ENCODE results near the gene TGFBI. TPM values are rescaled to one million over a fixed set of nuclear protein-coding genes. Genes with fewer than 3 reads are reported as not detected.

The TGFBI gene
- total RNA-seq, 1 donor, result 281 TPM

DNA sequence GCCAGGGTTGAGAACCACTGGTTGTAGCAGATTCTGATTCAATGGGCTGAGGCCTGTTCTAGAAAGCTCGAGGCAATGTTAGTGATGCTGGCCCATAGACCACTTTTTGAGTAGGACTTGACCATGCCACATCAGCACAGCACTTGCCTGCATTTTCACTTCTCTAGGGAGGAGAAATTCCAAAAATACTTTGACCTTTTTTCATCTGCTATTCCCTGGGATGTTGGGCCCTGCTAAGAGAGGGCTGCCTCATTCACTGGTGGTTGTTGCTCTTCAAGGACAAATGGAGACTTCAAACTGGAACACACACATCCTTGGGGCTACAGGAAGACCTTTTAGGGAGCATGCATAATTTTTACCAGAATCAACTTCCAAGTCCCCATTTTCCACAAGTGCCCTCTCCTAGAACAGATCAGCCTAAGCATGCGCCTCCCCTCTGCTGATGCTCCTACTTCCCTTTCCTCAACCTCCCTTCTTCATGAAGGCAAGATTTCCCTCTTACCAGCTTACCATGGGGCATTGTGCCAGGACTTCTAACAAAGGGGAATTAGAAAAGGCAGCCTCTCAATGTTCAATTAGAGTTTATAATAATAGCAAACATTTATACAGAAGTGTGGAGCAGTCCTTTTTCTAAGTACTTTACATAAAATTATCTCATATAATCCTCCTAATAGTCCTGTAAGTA lies 12.7 kb upstream of the TGFBI start:
- H3K4me3 ChIP-seq (ENCODE audit: low read depth, low read length), result no peak overlapping the region
- no peak for DNase-seq (ENCODE audit: low read depth)
- TF ChIP-seq, protein P1, sequence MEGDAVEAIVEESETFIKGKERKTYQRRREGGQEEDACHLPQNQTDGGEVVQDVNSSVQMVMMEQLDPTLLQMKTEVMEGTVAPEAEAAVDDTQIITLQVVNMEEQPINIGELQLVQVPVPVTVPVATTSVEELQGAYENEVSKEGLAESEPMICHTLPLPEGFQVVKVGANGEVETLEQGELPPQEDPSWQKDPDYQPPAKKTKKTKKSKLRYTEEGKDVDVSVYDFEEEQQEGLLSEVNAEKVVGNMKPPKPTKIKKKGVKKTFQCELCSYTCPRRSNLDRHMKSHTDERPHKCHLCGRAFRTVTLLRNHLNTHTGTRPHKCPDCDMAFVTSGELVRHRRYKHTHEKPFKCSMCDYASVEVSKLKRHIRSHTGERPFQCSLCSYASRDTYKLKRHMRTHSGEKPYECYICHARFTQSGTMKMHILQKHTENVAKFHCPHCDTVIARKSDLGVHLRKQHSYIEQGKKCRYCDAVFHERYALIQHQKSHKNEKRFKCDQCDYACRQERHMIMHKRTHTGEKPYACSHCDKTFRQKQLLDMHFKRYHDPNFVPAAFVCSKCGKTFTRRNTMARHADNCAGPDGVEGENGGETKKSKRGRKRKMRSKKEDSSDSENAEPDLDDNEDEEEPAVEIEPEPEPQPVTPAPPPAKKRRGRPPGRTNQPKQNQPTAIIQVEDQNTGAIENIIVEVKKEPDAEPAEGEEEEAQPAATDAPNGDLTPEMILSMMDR (IDR thresholded peaks at IDR 0.05; ENCODE audit: insufficient read depth, low read depth, low read length), result no peak

DNA sequence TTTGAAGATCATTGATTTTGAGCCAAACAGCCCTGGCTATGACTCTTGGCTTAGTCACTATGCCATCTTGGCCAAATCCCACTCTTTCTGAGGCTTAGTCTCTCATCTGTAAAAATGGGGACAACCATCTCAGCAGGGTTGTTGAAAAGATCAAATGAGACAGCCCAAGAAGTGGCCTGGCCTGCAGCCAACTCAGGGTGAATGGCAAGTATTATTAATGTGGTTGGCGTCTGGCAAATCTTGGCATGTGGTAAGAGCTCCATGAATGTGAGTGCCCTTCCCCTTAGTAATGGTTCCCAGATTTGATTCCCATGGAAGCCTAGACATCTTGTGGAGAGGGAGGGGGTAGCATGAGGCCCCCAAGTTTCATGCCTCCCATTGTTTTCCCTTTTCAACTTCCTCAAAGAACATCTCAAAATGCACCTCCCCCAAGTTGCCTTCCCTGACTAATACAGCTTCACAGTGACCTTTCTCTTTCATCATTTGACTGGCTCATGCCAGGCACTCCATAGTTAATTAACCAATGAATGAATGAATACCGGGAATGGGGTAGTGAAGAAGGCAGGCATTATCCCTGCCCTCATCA lies 11.8 kb upstream of the TGFBI start:
- TF ChIP-seq, protein P1 (IDR thresholded peaks at IDR 0.05; ENCODE audit: insufficient read depth, low read depth, low read length), result no peak

DNA sequence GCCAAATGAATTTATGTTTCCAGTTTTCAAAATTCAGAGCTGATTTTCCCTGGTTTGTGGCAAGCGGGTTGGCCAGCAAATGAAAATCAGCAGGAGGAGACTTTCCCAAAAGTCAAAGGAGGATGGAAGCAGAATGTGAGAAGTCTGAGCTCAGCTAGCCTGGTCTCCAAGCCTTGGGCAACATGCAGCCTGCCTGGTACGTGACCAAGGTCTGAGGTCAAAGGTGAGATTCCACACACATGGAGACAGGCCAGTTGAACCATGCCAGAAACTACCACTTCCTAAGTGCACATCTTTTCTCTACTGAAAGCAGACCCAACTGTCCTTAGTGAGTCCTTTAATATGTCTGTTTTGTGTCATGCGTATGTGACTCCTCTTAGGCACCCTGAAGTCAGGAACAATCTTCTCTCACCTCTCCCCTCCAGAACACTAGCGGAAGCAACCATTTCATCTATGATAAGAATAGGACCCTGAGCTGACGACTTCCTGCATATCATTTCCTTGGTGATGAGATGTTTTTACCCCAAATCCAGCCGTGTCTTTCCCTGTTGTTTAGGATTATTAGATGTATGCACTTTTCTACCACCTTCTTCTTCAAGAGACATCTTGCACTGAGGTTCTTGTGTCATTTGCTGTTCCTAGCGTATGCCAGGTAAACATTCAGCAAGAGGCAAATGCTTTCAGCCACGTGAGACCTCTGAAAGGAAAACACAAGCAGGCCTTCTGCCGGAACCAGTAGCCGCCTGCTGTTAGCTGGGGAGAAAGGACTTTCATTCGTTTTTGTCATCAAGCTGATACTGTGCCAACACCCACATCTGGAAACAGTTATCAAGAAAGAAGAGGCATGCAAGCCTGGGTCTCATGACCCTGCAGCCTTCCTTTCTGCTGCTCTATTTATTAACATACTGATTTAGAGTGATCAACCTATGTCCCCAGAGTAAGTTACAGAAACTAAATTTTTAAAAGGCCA lies 9.7 kb upstream of the TGFBI start:
- no peak overlapping the region for H3K4me3 ChIP-seq (ENCODE audit: low read depth, low read length)
- TF ChIP-seq, protein P1 (IDR thresholded peaks at IDR 0.05; ENCODE audit: insufficient read depth, low read depth, low read length), result peak; percentile 55
- peak; percentile 100 for DNase-seq (ENCODE audit: low read depth)

More for the DNA sequence above, 11.8 kb upstream of the TGFBI start:
- no peak overlapping the region for H3K4me3 ChIP-seq (ENCODE audit: low read depth, low read length)
- DNase-seq (ENCODE audit: low read depth), result peak; percentile 27

DNA sequence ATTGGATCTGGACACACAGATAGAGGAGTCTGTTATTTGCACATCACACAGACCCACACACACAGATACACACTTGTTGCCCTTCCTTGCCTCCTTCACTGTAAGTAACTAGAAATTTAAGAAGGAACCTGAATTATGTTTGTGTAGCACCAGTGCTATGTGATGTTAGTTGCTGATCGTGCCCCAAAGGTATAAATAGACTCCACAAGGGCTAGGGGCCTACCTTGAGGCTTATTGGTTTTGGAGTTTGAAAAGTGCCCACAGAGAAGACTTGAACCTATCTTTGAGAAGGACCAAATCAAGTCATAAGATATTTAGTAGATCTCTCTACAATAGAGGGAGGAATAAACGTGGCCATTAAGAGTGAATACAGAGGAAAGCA lies 8.8 kb upstream of the TGFBI start:
- TF ChIP-seq, protein P1 (IDR thresholded peaks at IDR 0.05; ENCODE audit: insufficient read depth, low read depth, low read length), result no peak
- DNase-seq (ENCODE audit: low read depth), result no peak
- H3K4me3 ChIP-seq (ENCODE audit: low read depth, low read length), result peak overlapping the region; percentile 5

DNA sequence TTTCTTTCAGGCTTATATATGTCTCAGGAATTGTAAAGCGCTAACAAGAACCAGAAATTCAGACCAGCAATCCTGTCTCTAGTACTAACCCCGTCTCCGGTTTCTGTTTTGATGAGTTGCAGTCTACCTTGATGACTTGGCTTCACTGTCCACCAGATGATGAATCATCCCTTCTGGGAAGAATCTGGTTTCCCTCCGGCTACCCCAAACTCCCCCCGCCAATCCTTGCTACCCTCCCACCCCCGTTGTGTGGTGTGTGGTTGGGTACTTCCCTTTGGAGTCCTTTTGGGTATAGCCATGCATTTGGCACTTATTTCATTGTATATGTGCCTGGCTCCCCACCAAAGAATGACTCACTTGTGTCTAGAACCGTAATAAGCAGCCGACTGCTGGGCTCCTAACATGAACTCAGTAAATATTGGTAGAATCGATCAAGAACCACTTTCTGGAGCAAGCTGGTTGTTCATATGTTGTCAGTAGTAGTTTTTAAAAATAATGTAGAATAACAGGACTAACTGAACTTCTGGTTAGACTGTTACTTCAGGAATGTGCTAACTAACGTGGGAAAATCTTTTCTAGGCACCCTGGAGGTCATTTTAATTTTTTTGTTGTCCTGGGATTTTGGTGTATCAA lies 8.3 kb upstream of the TGFBI start:
- TF ChIP-seq, protein P1 (IDR thresholded peaks at IDR 0.05; ENCODE audit: insufficient read depth, low read depth, low read length), result no peak
- DNase-seq (ENCODE audit: low read depth), result peak; percentile 99
- H3K4me3 ChIP-seq (ENCODE audit: low read depth, low read length), result peak overlapping the region; percentile 5

DNA sequence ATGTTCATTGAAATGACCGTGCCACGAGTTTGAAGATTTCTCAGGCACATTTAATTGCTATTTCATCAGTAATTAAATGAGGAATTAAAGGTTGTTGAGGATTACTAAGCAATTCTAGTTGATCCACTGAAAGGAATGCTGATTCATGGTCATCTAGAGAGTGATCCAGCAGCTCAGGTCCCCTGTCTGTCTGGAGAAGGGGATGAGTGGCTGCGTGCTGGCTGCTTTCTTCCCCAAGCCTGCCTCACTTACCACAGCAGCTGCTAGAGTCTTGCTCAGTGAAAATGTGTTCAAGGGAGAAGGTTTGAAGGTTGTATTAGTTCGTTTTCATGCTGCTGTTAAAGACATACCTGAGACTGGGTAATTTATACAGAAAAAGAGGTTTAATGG lies 7.8 kb upstream of the TGFBI start:
- no peak overlapping the region for H3K4me3 ChIP-seq (ENCODE audit: low read depth, low read length)
- peak; percentile 78 for DNase-seq (ENCODE audit: low read depth)
- TF ChIP-seq, protein P1 (IDR thresholded peaks at IDR 0.05; ENCODE audit: insufficient read depth, low read depth, low read length), result no peak
